NOMO-1 treated with dmso at 0.1 percent for 144 hours (cell line): ENCODE data around the gene ANXA6.
A peak's percentile ranks its signal among the peaks of the same experiment; 100 is the strongest.

Experiments used
- DNase-seq: peaks from one replicate; lab custom pipeline; 2025; ENCODE audit not compliant: unreplicated experiment; lab: John Stamatoyannopoulos, UW

ANXA6 gene

GRCh38 chr5:151130922-151131891 lies 26.4 kb downstream of the ANXA6 start:
- DNase-seq: no peak

GRCh38 chr5:151130235-151130921 lies 27.2 kb downstream of the ANXA6 start:
- DNase-seq: no peak

GRCh38 chr5:151128817-151129216 lies 28.8 kb downstream of the ANXA6 start:
- no peak for DNase-seq

GRCh38 chr5:151127926-151128325 lies 29.7 kb downstream of the ANXA6 start:
- DNase-seq: no peak

GRCh38 chr5:151126199-151126645 lies 31.4 kb downstream of the ANXA6 start:
- peak; percentile 6 for DNase-seq

GRCh38 chr5:151125421-151125820 lies 32.2 kb downstream of the ANXA6 start:
- DNase-seq: peak; percentile 4

- no peak for DNase-seq
Measured at GRCh38 chr5:151123897-151124751, 33.5 kb downstream of the ANXA6 start.

- no peak for DNase-seq
Measured at GRCh38 chr5:151122828-151123227, 34.8 kb downstream of the ANXA6 start.

GRCh38 chr5:151121665-151122064 lies 35.9 kb downstream of the ANXA6 start:
- DNase-seq: no peak

GRCh38 chr5:151121095-151121494 lies 36.5 kb downstream of the ANXA6 start:
- no peak for DNase-seq

GRCh38 chr5:151118913-151119575 lies 38.5 kb downstream of the ANXA6 start:
- no peak for DNase-seq

- peak; percentile 38 for DNase-seq
Measured at GRCh38 chr5:151115272-151115905, 42.2 kb downstream of the ANXA6 start.

- DNase-seq: no peak
Measured at GRCh38 chr5:151113651-151114050, 43.9 kb downstream of the ANXA6 start.

GRCh38 chr5:151110992-151111391 lies 46.6 kb downstream of the ANXA6 start:
- DNase-seq: no peak

GRCh38 chr5:151110122-151110681 lies 47.4 kb downstream of the ANXA6 start:
- no peak for DNase-seq

GRCh38 chr5:151108566-151108965 lies 49.0 kb downstream of the ANXA6 start:
- DNase-seq: no peak

GRCh38 chr5:151107738-151108520 lies 49.6 kb downstream of the ANXA6 start:
- no peak for DNase-seq

GRCh38 chr5:151107084-151107483 lies 50.5 kb downstream of the ANXA6 start:
- DNase-seq: no peak

GRCh38 chr5:151106509-151106908 lies 51.1 kb downstream of the ANXA6 start:
- DNase-seq: no peak
